Mesothelial cell of epicardium (in vitro differentiated cells): ENCODE results near the gene RLN3. TPM values are rescaled to one million over a fixed set of nuclear protein-coding genes. Genes with fewer than 3 reads are reported as not detected.

Source experiments
- DNase-seq, 2 experiments: peaks; one replicate each; pipeline ENCODE4 v3.0.0; 2021; ENCODE audit warnings: low spot score in 2 of 2; ENCODE audit not compliant: unreplicated experiment in 2 of 2
- H3K27ac Mint-ChIP-seq: 2 replicates; pipeline ENCODE4 v1.8.0; 2021; ENCODE audit warnings: mixed read lengths
- H3K27me3 Mint-ChIP-seq: 2 replicates; pipeline ENCODE4 v1.8.0; 2021; ENCODE audit warnings: low read depth, mixed read lengths
- H3K36me3 Mint-ChIP-seq: 2 replicates; pipeline ENCODE4 v1.8.0; 2021; ENCODE audit warnings: mixed read lengths
- H3K4me1 Mint-ChIP-seq: 2 replicates; pipeline ENCODE4 v1.8.0; 2021; ENCODE audit warnings: mixed read lengths
- H3K4me3 Mint-ChIP-seq: 2 replicates; pipeline ENCODE4 v1.8.0; 2021; ENCODE audit warnings: mild to moderate bottlenecking, moderate library complexity, mixed read lengths
- H3K9me3 Mint-ChIP-seq: 2 replicates; pipeline ENCODE4 v1.8.0; 2021; ENCODE audit warnings: mixed read lengths
- CTCF ChIP-seq: fragments of 200-600 bp; sonication (generic); IDR thresholded peaks from one replicate; pipeline ENCODE4 v1.5.0; 2021; ENCODE audit warnings: antibody characterized with exemption; ENCODE audit not compliant: unreplicated experiment
- total RNA-seq: library from RNA; stranded (reverse); gene quantifications from 3 replicates; pipeline ENCODE4 v1.2.1, GENCODE V29; 2021

Gene RLN3
- total RNA-seq, 1 donor from 2014 or later = not detected

GRCh38 chr19:13981021-13981420 lies 46.9 kb upstream of the RLN3 start:
- Mint-ChIP-seq H3K36me3 (peaks cover 2% of the 10 kb centered on the region), H3K4me1 (peaks cover 17% of the 10 kb centered on the region), H3K27me3 (no peaks in the 10 kb centered on the region), H3K4me3 (no peak overlapping the region), H3K9me3 (no peaks in the 10 kb centered on the region), H3K27ac (no peak overlapping the region)
- no peak for DNase-seq
- no peak for TF ChIP-seq CTCF

GRCh38 chr19:13981467-13981866 lies 46.5 kb upstream of the RLN3 start:
- H3K36me3 Mint-ChIP-seq = peaks cover 2% of the 10 kb centered on the region
- H3K4me1 Mint-ChIP-seq = peaks cover 20% of the 10 kb centered on the region
- no peaks in the 10 kb centered on the region for H3K9me3 Mint-ChIP-seq
- DNase-seq = no peak
- no peak overlapping the region for H3K4me3 Mint-ChIP-seq
- no peak for TF ChIP-seq CTCF
- H3K27me3 Mint-ChIP-seq = no peaks in the 10 kb centered on the region
- no peak overlapping the region for H3K27ac Mint-ChIP-seq

GRCh38 chr19:13981988-13982501 lies 45.9 kb upstream of the RLN3 start:
- H3K27ac Mint-ChIP-seq = no peak overlapping the region
- H3K4me1 Mint-ChIP-seq = peaks cover 24% of the 10 kb centered on the region
- peaks cover 2% of the 10 kb centered on the region for H3K36me3 Mint-ChIP-seq
- H3K27me3 Mint-ChIP-seq = no peaks in the 10 kb centered on the region
- TF ChIP-seq CTCF = no peak
- no peak for DNase-seq
- no peaks in the 10 kb centered on the region for H3K9me3 Mint-ChIP-seq
- H3K4me3 Mint-ChIP-seq = no peak overlapping the region

GRCh38 chr19:13982773-13983172 lies 45.2 kb upstream of the RLN3 start:
- no peak for DNase-seq
- Mint-ChIP-seq H3K4me1 (peaks cover 28% of the 10 kb centered on the region), H3K4me3 (no peak overlapping the region), H3K27ac (no peak overlapping the region), H3K9me3 (no peaks in the 10 kb centered on the region), H3K36me3 (peaks cover 2% of the 10 kb centered on the region), H3K27me3 (no peaks in the 10 kb centered on the region)
- TF ChIP-seq CTCF = no peak

GRCh38 chr19:13983213-13983889 lies 44.6 kb upstream of the RLN3 start:
- Mint-ChIP-seq H3K27ac (no peak overlapping the region), H3K4me1 (peaks cover 24% of the 10 kb centered on the region), H3K4me3 (no peak overlapping the region), H3K36me3 (peaks cover 2% of the 10 kb centered on the region), H3K27me3 (no peaks in the 10 kb centered on the region), H3K9me3 (no peaks in the 10 kb centered on the region)
- no peak for TF ChIP-seq CTCF
- no peak for DNase-seq
